Measurements from ENCODE around the gene ANO8. TPM values are rescaled to one million over a fixed set of nuclear protein-coding genes. Genes with fewer than 3 reads are reported as not detected.

ANO8 gene
- total and polyA plus RNA-seq, 2 experiments from 2014 or later, result 4.5 to 24.9 TPM

DNA sequence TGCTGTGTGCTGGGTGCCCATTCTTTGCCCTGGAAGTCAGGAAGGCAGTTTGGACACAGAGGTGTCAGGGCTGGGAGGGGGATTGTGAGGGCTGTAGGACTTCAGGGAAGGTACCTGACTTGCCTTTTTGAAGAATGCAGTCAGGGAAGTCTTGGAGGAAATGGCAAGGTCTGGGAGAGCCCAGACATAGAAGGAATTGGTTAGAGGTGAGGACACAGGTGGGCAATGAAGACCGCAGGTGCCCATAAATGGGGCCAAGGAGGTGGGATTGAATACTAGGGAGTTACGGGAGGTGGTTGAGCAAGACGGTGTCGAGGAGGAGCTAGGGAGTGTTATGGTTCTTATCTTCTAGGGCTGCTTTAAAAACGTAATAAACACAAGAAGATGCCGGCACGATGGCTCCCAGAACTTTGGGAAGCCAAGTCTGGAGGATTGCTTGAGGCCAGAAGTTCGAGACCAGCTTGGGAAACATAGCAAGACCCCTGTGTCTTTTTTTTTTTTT lies 26.7 kb downstream of the ANO8 start:
- Histone ChIP-seq H3F3A (replicated peaks; ENCODE audit: low read depth) (peaks cover 37% of the 10 kb centered on the region), H3K4me2 (no peak overlapping the region), H3K4me3 (no peak overlapping the region), H3K9me2 (ENCODE audit: insufficient read depth) (no peaks in the 10 kb centered on the region), H3K36me3 (ENCODE audit: insufficient read depth) (no peaks in the 10 kb centered on the region), H3K27ac (ENCODE audit: low read depth) (no peak overlapping the region), H3K27me3 (ENCODE audit: insufficient read depth) (no peaks in the 10 kb centered on the region), H3K79me2 (replicated peaks; ENCODE audit: insufficient read depth) (peaks cover 35% of the 10 kb centered on the region), H3K4me1 (ENCODE audit: insufficient read depth) (peaks cover 34% of the 10 kb centered on the region), H4K20me1 (replicated peaks; ENCODE audit: insufficient read depth) (peaks cover 16% of the 10 kb centered on the region), H2AFZ (no peak overlapping the region)
- DNase-seq (ENCODE audit: low spot score) (no peak), ATAC-seq (no peak)
- Mint-ChIP-seq H3K9me3 (no peaks in the 10 kb centered on the region; the same call in 1 of the 3 replicates), H3K27ac (peak overlapping the region; percentile 32; the same call in 1 of the 2 replicates), H3K4me1 (peaks cover 38% of the 10 kb centered on the region), H3K27me3 (ENCODE audit: insufficient read depth, low read depth, poor library complexity) (peaks cover 29% of the 10 kb centered on the region), H3K36me3 (ENCODE audit: low read depth) (peaks cover 15% of the 10 kb centered on the region; the same call in 2 of the 3 replicates), H3K4me3 (peak overlapping the region; percentile 95)
- TF ChIP-seq ZNF114 (CRISPR knock-in tag; IDR thresholded peaks at IDR 0.05), result no peak

DNA sequence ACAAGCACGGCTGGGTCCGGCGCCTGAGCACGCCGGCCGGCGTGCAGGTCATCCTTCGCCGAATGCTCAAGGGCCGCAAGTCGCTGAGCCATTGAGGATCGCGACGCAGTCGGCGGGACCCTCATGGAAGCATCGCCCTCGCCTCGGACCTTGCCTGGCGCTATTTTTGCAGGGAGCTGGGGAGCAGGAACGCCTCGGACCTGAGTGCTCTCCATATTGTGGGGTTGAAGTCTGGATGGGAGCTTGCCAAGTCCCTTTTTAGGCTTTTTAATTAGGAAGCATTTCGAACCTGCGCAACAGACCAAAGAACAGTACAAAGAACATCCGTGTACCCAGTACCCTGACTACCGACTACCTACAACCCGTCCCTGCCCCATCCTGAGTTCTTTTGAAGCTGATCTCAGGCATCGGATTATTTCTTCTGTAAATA lies 28.4 kb downstream of the ANO8 start:
- peak overlapping the region; percentile 97 for H3K27ac Mint-ChIP-seq
- peak overlapping the region; percentile 92 for H3K27ac ChIP-seq (ENCODE audit: low read depth)
- H3K9me3 Mint-ChIP-seq, result no peaks in the 10 kb centered on the region; the same call in 1 of the 3 replicates
- peaks cover 45% of the 10 kb centered on the region for H3F3A ChIP-seq (replicated peaks; ENCODE audit: low read depth)
- H3K4me1 Mint-ChIP-seq, result peaks cover 42% of the 10 kb centered on the region
- H3K4me1 ChIP-seq (ENCODE audit: insufficient read depth), result peaks cover 46% of the 10 kb centered on the region
- peaks cover 31% of the 10 kb centered on the region for H3K27me3 Mint-ChIP-seq (ENCODE audit: insufficient read depth, low read depth, poor library complexity)
- H3K27me3 ChIP-seq (ENCODE audit: insufficient read depth), result no peaks in the 10 kb centered on the region
- ATAC-seq, result peak; percentile 0
- peak overlapping the region; percentile 95 for H3K4me3 Mint-ChIP-seq
- H3K36me3 Mint-ChIP-seq (ENCODE audit: low read depth), result peaks cover 10% of the 10 kb centered on the region; the same call in 2 of the 3 replicates
- H3K36me3 ChIP-seq (ENCODE audit: insufficient read depth), result no peaks in the 10 kb centered on the region
- H3K4me2 ChIP-seq, result peak overlapping the region; percentile 79
- peak overlapping the region; percentile 91 for H3K4me3 ChIP-seq
- H4K20me1 ChIP-seq (replicated peaks; ENCODE audit: insufficient read depth), result peaks cover 16% of the 10 kb centered on the region
- no peak for TF ChIP-seq ZNF331 (CRISPR knock-in tag; IDR thresholded peaks at IDR 0.05; ENCODE audit: low read depth)
- no peak for TF ChIP-seq EZH2phosphoT487 (IDR thresholded peaks at IDR 0.05; ENCODE audit: unreplicated experiment)
- TF ChIP-seq NANOG (IDR thresholded peaks at IDR 0.05; ENCODE audit: borderline replicate concordance), result no peak
- no peak for TF ChIP-seq POLR2AphosphoS5 (IDR thresholded peaks at IDR 0.05; ENCODE audit: low read depth)
- no peak for TF ChIP-seq CREB1 (CRISPR knock-in tag; IDR thresholded peaks at IDR 0.05; ENCODE audit: low read depth)
- no peak for TF ChIP-seq EZH2 (IDR thresholded peaks at IDR 0.05; ENCODE audit: low read depth, unreplicated experiment)
- no peak for TF ChIP-seq JUNB (IDR thresholded peaks at IDR 0.05; ENCODE audit: unreplicated experiment)
- no peak for TF ChIP-seq STAT1 (IDR thresholded peaks at IDR 0.05; ENCODE audit: unreplicated experiment)
- no peak for TF ChIP-seq ZNF114 (CRISPR knock-in tag; IDR thresholded peaks at IDR 0.05)
- TF ChIP-seq ETS1 (IDR thresholded peaks at IDR 0.05), result no peak
- peak; percentile 71 for DNase-seq (ENCODE audit: low spot score)
- H3K79me2 ChIP-seq (replicated peaks; ENCODE audit: insufficient read depth), result peaks cover 26% of the 10 kb centered on the region
- no peaks in the 10 kb centered on the region for H3K9me2 ChIP-seq (ENCODE audit: insufficient read depth)
- H2AFZ ChIP-seq, result 0 out of 2 replicates have a peak overlapping the region, but pooled peaks have one; percentile 11
